HL-60 (cell line): ENCODE measurements around the gene RPN2.

Experiments
- DNase-seq, 2 experiments: peaks; one replicate each; pipeline ENCODE4 v3.0.0-alpha.2; 2010 to 2020; ENCODE audit warnings: low read depth in 1 of 2, low spot score in 1 of 2
- H3K27ac ChIP-seq: fragments of 250-450 bp; sonication (Bioruptor Pico); replicated peaks from 2 replicates; pipeline ENCODE4 v1.5.1; 2020; ENCODE audit warnings: mild to moderate bottlenecking, moderate library complexity
- H3K27me3 ChIP-seq: fragments of 250-450 bp; sonication (Bioruptor Pico); 2 replicates; pipeline ENCODE4 v1.5.1; 2021; ENCODE audit warnings: mild to moderate bottlenecking, moderate library complexity; ENCODE audit not compliant: insufficient read depth, poor library complexity, severe bottlenecking
- H3K4me3 ChIP-seq: replicated peaks from 2 replicates; pipeline ENCODE4 v1.5.1; 2011; ENCODE audit warnings: mild to moderate bottlenecking, control low read depth, low read length; ENCODE audit not compliant: insufficient read depth
- CTCF ChIP-seq: IDR thresholded peaks from one replicate; pipeline ENCODE4 v1.5.1; 2011; ENCODE audit warnings: low read length, control low read depth, inconsistent platforms; ENCODE audit not compliant: insufficient read depth
- GABPA ChIP-seq: IDR thresholded peaks from 2 replicates; pipeline ENCODE4 v1.6.1; 2012; ENCODE audit warnings: low read depth
- POLR2AphosphoS5 ChIP-seq: IDR thresholded peaks from 2 replicates; pipeline ENCODE4 v1.6.1; 2012; ENCODE audit warnings: low read depth
- REST ChIP-seq: IDR thresholded peaks from 2 replicates; pipeline ENCODE4 v1.6.1; 2012; ENCODE audit warnings: low read depth; ENCODE audit not compliant: insufficient replicate concordance
- SPI1 ChIP-seq: IDR thresholded peaks from 2 replicates; pipeline ENCODE4 v1.6.1; 2012; ENCODE audit warnings: low read depth, mild to moderate bottlenecking, borderline replicate concordance

RPN2 gene

GRCh38 chr20:37151529-37151928 lies 27.6 kb upstream of the RPN2 start:
- Histone ChIP-seq H3K27ac (no peak overlapping the region), H3K4me3 (no peak overlapping the region), H3K27me3 (no peaks in the 10 kb centered on the region)
- TF ChIP-seq CTCF: no peak
- DNase-seq: no peak

GRCh38 chr20:37152284-37152683 lies 26.8 kb upstream of the RPN2 start:
- Histone ChIP-seq H3K27me3 (no peaks in the 10 kb centered on the region), H3K4me3 (no peak overlapping the region), H3K27ac (no peak overlapping the region)
- TF ChIP-seq SPI1 (no peak), GABPA (no peak), POLR2AphosphoS5 (no peak), CTCF (no peak), REST (no peak)
- DNase-seq: peak; percentile 13 to 38

- no peak for DNase-seq
- Histone ChIP-seq H3K27ac (no peak overlapping the region), H3K4me3 (no peak overlapping the region), H3K27me3 (no peaks in the 10 kb centered on the region)
- TF ChIP-seq CTCF (no peak), SPI1 (no peak)
Observed at GRCh38 chr20:37154684-37155298, 24.3 kb upstream of the RPN2 start.

- no peak for DNase-seq
- TF ChIP-seq POLR2AphosphoS5: no peak
- no peak for TF ChIP-seq CTCF
- TF ChIP-seq SPI1: no peak
- no peak for TF ChIP-seq GABPA
- TF ChIP-seq REST: no peak
- H3K27ac ChIP-seq: no peak overlapping the region
- no peak overlapping the region for H3K4me3 ChIP-seq
- no peaks in the 10 kb centered on the region for H3K27me3 ChIP-seq
Observed at GRCh38 chr20:37155987-37156386, 23.1 kb upstream of the RPN2 start.
